Neuronal stem cell (in vitro differentiated cells): ENCODE results near the gene TXNIP. TPM values are rescaled to one million over a fixed set of nuclear protein-coding genes. Genes with fewer than 3 reads are reported as not detected.

Experiments used
- DNase-seq: peaks from one replicate; pipeline ENCODE4 v3.0.0-alpha.2; 2013; ENCODE audit warnings: low spot score
- H2AFZ ChIP-seq: one replicate; pipeline ENCODE4 v1.6.1; 2013; ENCODE audit warnings: mild to moderate bottlenecking, low read length, inconsistent platforms
- H2AK5ac ChIP-seq: 2 replicates; pipeline ENCODE4 v1.6.1; 2013; ENCODE audit warnings: low read depth, mild to moderate bottlenecking, inconsistent platforms, low read length, moderate library complexity, mixed read lengths
- H2BK120ac ChIP-seq: 2 replicates; pipeline ENCODE4 v1.6.1; 2013; ENCODE audit warnings: low read depth, mild to moderate bottlenecking, inconsistent platforms, low read length, moderate library complexity, mixed read lengths
- H2BK12ac ChIP-seq: one replicate; pipeline ENCODE4 v1.6.1; 2013; ENCODE audit warnings: low read length, inconsistent platforms
- H2BK15ac ChIP-seq: 2 replicates; pipeline ENCODE4 v1.6.1; 2013; ENCODE audit warnings: mild to moderate bottlenecking, low read length, inconsistent platforms, mixed read lengths
- H2BK5ac ChIP-seq: one replicate; pipeline ENCODE4 v1.6.1; 2013; ENCODE audit warnings: inconsistent platforms, mild to moderate bottlenecking, low read length, moderate library complexity
- H3K14ac ChIP-seq: one replicate; pipeline ENCODE4 v1.6.1; 2013; ENCODE audit warnings: low read length, inconsistent platforms
- H3K18ac ChIP-seq: 2 replicates; pipeline ENCODE4 v1.6.1; 2013; ENCODE audit warnings: low read length, inconsistent platforms
- H3K23ac ChIP-seq: 2 replicates; pipeline ENCODE4 v1.6.1; 2013; ENCODE audit warnings: low read depth, mild to moderate bottlenecking, mixed read lengths, low read length, inconsistent platforms; ENCODE audit not compliant: poor library complexity
- H3K27ac ChIP-seq: replicated peaks from 3 replicates; pipeline ENCODE4 v1.5.1; 2013; ENCODE audit warnings: low read length, inconsistent platforms
- H3K27me3 ChIP-seq, 3 experiments: 2 replicates each; pipeline ENCODE4 v1.6.1; 2013; ENCODE audit warnings: low read length in 3 of 3, mild to moderate bottlenecking in 2 of 3, inconsistent platforms in 1 of 3, low read depth in 1 of 3, mixed read lengths in 1 of 3, moderate library complexity in 1 of 3; ENCODE audit not compliant: control insufficient read depth in 3 of 3, insufficient read depth in 3 of 3
- H3K36me3 ChIP-seq, 2 donors: replicated peaks in 1 of 2; 2 replicates each; pipeline ENCODE4 v1.6.1; 2013; ENCODE audit warnings: low read length in 2 of 2; ENCODE audit not compliant: control insufficient read depth in 2 of 2, insufficient read depth in 2 of 2
- H3K4ac ChIP-seq: 2 replicates; pipeline ENCODE4 v1.6.1; 2013; ENCODE audit warnings: inconsistent platforms, mild to moderate bottlenecking, low read length, moderate library complexity
- H3K4me1 ChIP-seq, 2 donors: 1 replicate in 1 of 2; 2 replicates in 1 of 2; pipeline ENCODE4 v1.6.1; 2013; ENCODE audit warnings: low read length in 2 of 2, low read depth in 1 of 2; ENCODE audit not compliant: control insufficient read depth in 2 of 2, insufficient read depth in 1 of 2
- H3K4me2 ChIP-seq: one replicate; pipeline ENCODE4 v1.6.1; 2013; ENCODE audit warnings: mild to moderate bottlenecking, low read length, inconsistent platforms; ENCODE audit not compliant: insufficient read depth, poor library complexity, severe bottlenecking
- H3K4me3 ChIP-seq, 2 donors: 2 replicates each; pipeline ENCODE4 v1.5.1; 2013; ENCODE audit warnings: low read length in 2 of 2, mild to moderate bottlenecking in 2 of 2, inconsistent platforms in 1 of 2, moderate library complexity in 1 of 2
- H3K79me1 ChIP-seq: one replicate; pipeline ENCODE4 v1.6.1; 2013; ENCODE audit warnings: low read depth, mild to moderate bottlenecking, inconsistent platforms, low read length, moderate library complexity
- H3K9ac ChIP-seq: one replicate; pipeline ENCODE4 v1.6.1; 2013; ENCODE audit warnings: mild to moderate bottlenecking, low read depth, low read length, inconsistent platforms; ENCODE audit not compliant: poor library complexity
- H3K9me3 ChIP-seq, 2 donors: replicated peaks in 1 of 2; 2 replicates each; pipeline versions ENCODE3 to v1.6.1; 2013; ENCODE audit warnings: low read length in 2 of 2, mild to moderate bottlenecking in 2 of 2, inconsistent platforms in 1 of 2, low read depth in 1 of 2, mixed read lengths in 1 of 2, moderate library complexity in 1 of 2; ENCODE audit not compliant: control insufficient read depth in 2 of 2, insufficient read depth in 1 of 2
- H4K8ac ChIP-seq: one replicate; pipeline ENCODE4 v1.6.1; 2013; ENCODE audit warnings: low read depth, mild to moderate bottlenecking, inconsistent platforms, low read length, moderate library complexity
- H4K91ac ChIP-seq: one replicate; pipeline ENCODE4 v1.6.1; 2013; ENCODE audit warnings: low read length, low read depth, mild to moderate bottlenecking, inconsistent platforms; ENCODE audit not compliant: poor library complexity
- WGBS, 2 donors: extraction: QIAGEN DNeasy Blood & Tissue Kit; methylation state at CpG; one replicate each; pipeline ENCODE4 v1.1.7; 2013; ENCODE audit warnings: missing lambda C conversion rate in 2 of 2, mixed read lengths in 1 of 2; ENCODE audit not compliant: insufficient read length in 2 of 2, insufficient replicate concordance in 1 of 2; ENCODE audit errors: extremely low coverage in 2 of 2; 5-methylcytosine and 5-hydroxymethylcytosine counted together
- polyA plus RNA-seq, 2 experiments: library from polyadenylated mRNA; stranded (reverse); fragments of 200-250 nt; gene quantifications; one replicate each; pipeline ENCODE4 v1.2.3, GENCODE V29; 2013

TXNIP gene
- polyA plus RNA-seq (2013, experiment 1 of 2): 111 TPM
- 115 TPM for polyA plus RNA-seq (2013, experiment 2 of 2)

- H3K23ac ChIP-seq: no peak within 1 kb of the TSS
- peaks cover 12 to 27% of the 10 kb centered on the region in 2 donors for H3K4me1 ChIP-seq
- peak within 1 kb of the TSS; percentile 10 for H2AFZ ChIP-seq
- H3K36me3 ChIP-seq: peaks cover 17 to 41% of the 10 kb centered on the region in 2 donors
- H4K8ac ChIP-seq: no peak within 1 kb of the TSS
- peak within 1 kb of the TSS; percentile 79 for H3K9ac ChIP-seq
- H3K4me3 ChIP-seq: peak within 1 kb of the TSS; percentile 82 to 91
- WGBS, 2 donors: no CpG with 5 or more reads among the region's 30 CpGs
- no peak within 1 kb of the TSS for H2BK15ac ChIP-seq
- peak within 1 kb of the TSS; percentile 65 for H3K18ac ChIP-seq
- H3K9me3 ChIP-seq: peaks cover 0 to 9% of the 10 kb centered on the region in 2 donors
- H3K27ac ChIP-seq: peak within 1 kb of the TSS; percentile 8
- no peak within 1 kb of the TSS for H2BK120ac ChIP-seq
- no peak within 1 kb of the TSS for H2BK12ac ChIP-seq
- H3K79me1 ChIP-seq: no peaks in the 10 kb centered on the region
- H2AK5ac ChIP-seq: no peak within 1 kb of the TSS
- peak; percentile 92 for DNase-seq
- H2BK5ac ChIP-seq: no peak within 1 kb of the TSS
- no peaks in the 10 kb centered on the region for H3K27me3 ChIP-seq
- H3K14ac ChIP-seq: no peak within 1 kb of the TSS
- H3K4ac ChIP-seq: no peak within 1 kb of the TSS
- peak within 1 kb of the TSS; percentile 35 for H3K4me2 ChIP-seq
- H4K91ac ChIP-seq: no peak within 1 kb of the TSS
These were observed at the start of gene TXNIP for GRCh38 chr1:145996433-145997015. Gene TXNIP (minus strand): TSS chr1:145996579. CDS start chr1:145996266, 313 bp downstream.

GRCh38 chr1:146039844-146040194 is 43.4 kb upstream of the TXNIP start:
- Histone ChIP-seq H2BK120ac (no peak overlapping the region), H3K4me3 (peak overlapping the region in 1 of 2 donors; percentile 73), H3K4ac (no peak overlapping the region), H4K91ac (no peak overlapping the region), H3K18ac (no peak overlapping the region), H3K27ac (no peak overlapping the region), H3K9me3 (no peaks in the 10 kb centered on the region), H4K8ac (no peak overlapping the region), H3K4me1 (peaks cover 0 to 3% of the 10 kb centered on the region in 2 donors), H3K4me2 (no peak overlapping the region), H2BK5ac (no peak overlapping the region), H3K36me3 (no peaks in the 10 kb centered on the region), H2AK5ac (no peak overlapping the region), H3K23ac (no peak overlapping the region), H3K9ac (no peak overlapping the region), H2AFZ (peak overlapping the region; percentile 15), H3K79me1 (no peaks in the 10 kb centered on the region), H2BK15ac (no peak overlapping the region), H3K27me3 (no peaks in the 10 kb centered on the region), H2BK12ac (no peak overlapping the region), H3K14ac (no peak overlapping the region)
- no peak for DNase-seq
- WGBS, 2 donors: no CpG with 5 or more reads among the region's 9 CpGs

- Histone ChIP-seq H3K27me3 (no peaks in the 10 kb centered on the region), H2BK15ac (peak overlapping the region; percentile 59), H3K9ac (peak overlapping the region; percentile 78), H3K79me1 (no peaks in the 10 kb centered on the region), H3K4me1 (peaks cover 0 to 3% of the 10 kb centered on the region in 2 donors), H4K91ac (no peak overlapping the region), H2AFZ (peak overlapping the region; percentile 89), H4K8ac (no peak overlapping the region), H3K23ac (peak overlapping the region; percentile 88), H3K14ac (no peak overlapping the region), H3K4me2 (peak overlapping the region; percentile 77), H3K4me3 (peak overlapping the region; percentile 67 to 95), H2AK5ac (no peak overlapping the region), H3K18ac (peak overlapping the region; percentile 94), H3K9me3 (no peaks in the 10 kb centered on the region), H2BK12ac (no peak overlapping the region), H3K27ac (peak overlapping the region; percentile 72), H3K4ac (no peak overlapping the region), H2BK120ac (no peak overlapping the region), H2BK5ac (peak overlapping the region; percentile 77), H3K36me3 (no peaks in the 10 kb centered on the region)
- no CpG with 5 or more reads among the region's 21 CpGs for WGBS, 2 donors
- DNase-seq: peak; percentile 91
These were observed 40.7 kb upstream of the TXNIP start for GRCh38 chr1:146036965-146037646.

- DNase-seq: peak; percentile 59
- H3K14ac ChIP-seq: no peak overlapping the region
- no peak overlapping the region for H3K23ac ChIP-seq
- no peak overlapping the region for H2BK15ac ChIP-seq
- no peak overlapping the region for H4K8ac ChIP-seq
- no peak overlapping the region for H2AK5ac ChIP-seq
- no peak overlapping the region for H2BK12ac ChIP-seq
- H2BK5ac ChIP-seq: no peak overlapping the region
- peak overlapping the region; percentile 67 to 83 for H3K4me3 ChIP-seq
- no peaks in the 10 kb centered on the region for H3K79me1 ChIP-seq
- no CpG with 5 or more reads among the region's 10 CpGs for WGBS, 2 donors
- H3K4ac ChIP-seq: no peak overlapping the region
- no peaks in the 10 kb centered on the region for H3K9me3 ChIP-seq
- peak overlapping the region; percentile 89 for H2AFZ ChIP-seq
- H3K27ac ChIP-seq: no peak overlapping the region
- no peak overlapping the region for H3K18ac ChIP-seq
- peak overlapping the region; percentile 31 for H3K4me2 ChIP-seq
- no peak overlapping the region for H4K91ac ChIP-seq
- H3K9ac ChIP-seq: no peak overlapping the region
- no peak overlapping the region for H2BK120ac ChIP-seq
- peaks cover 0 to 3% of the 10 kb centered on the region in 2 donors for H3K4me1 ChIP-seq
- H3K27me3 ChIP-seq: no peaks in the 10 kb centered on the region
- no peaks in the 10 kb centered on the region for H3K36me3 ChIP-seq
These were observed 40.0 kb upstream of the TXNIP start for GRCh38 chr1:146036241-146036964.
